Panc1 (cell line): ENCODE measurements around the gene RAB40A. TPM values are rescaled to one million over a fixed set of nuclear protein-coding genes. Genes with fewer than 3 reads are reported as not detected.

ENCODE experiments used
- ATAC-seq: fragments of 200-7000 bp; cut with Tn5 transposase; 2 replicates; pipeline ENCODE4 v1.9.1; 2020; ENCODE audit warnings: mild to moderate bottlenecking, moderate library complexity
- BruUV-seq: library from RNA; stranded (reverse); fragments of 400-500 nt; replicated peaks from 2 replicates; lab custom pipeline; 2021; lab: Mats Ljungman, UMichigan
- CTCF ChIA-PET: fragments of 300-600 bp; sonication (Branson Sonifier 250); formaldehyde crosslinking; loops from one replicate; lab custom pipeline; 2022; ENCODE audit warnings: antibody characterized with exemption; lab: Charles Lee
- POLR2A ChIA-PET: fragments of 300-600 bp; sonication (Branson Sonifier 250); formaldehyde crosslinking; loops from one replicate; lab custom pipeline; 2022; ENCODE audit warnings: antibody characterized with exemption; lab: Charles Lee
- DNase-seq: peaks from one replicate; pipeline ENCODE4 v3.0.0-alpha.2; 2010; ENCODE audit warnings: low read depth, low spot score
- H3K27ac ChIP-seq: 2 replicates; pipeline ENCODE4 v1.5.1; 2011; ENCODE audit warnings: mild to moderate bottlenecking, low read length, inconsistent platforms
- H3K27me3 ChIP-seq: fragments of 200-500 bp; sonication (Bioruptor generic); 2 replicates; pipeline ENCODE4 v1.6.0; 2014; ENCODE audit warnings: low read length, inconsistent platforms; ENCODE audit not compliant: control insufficient read depth, insufficient read depth
- H3K36me3 ChIP-seq: fragments of 200-500 bp; sonication (Bioruptor generic); 2 replicates; pipeline ENCODE4 v1.5.1; 2014; ENCODE audit warnings: inconsistent platforms, mild to moderate bottlenecking, low read length, moderate library complexity; ENCODE audit not compliant: control insufficient read depth, insufficient read depth
- H3K4me1 ChIP-seq: 2 replicates; pipeline ENCODE4 v1.5.1; 2011; ENCODE audit warnings: inconsistent platforms, mild to moderate bottlenecking, low read length, moderate library complexity; ENCODE audit not compliant: control insufficient read depth, insufficient read depth
- H3K4me3 ChIP-seq, 2 experiments: 2 replicates each; pipeline ENCODE4 v1.5.1; 2011 to 2012; ENCODE audit warnings: low read depth in 2 of 2, low read length in 2 of 2, mild to moderate bottlenecking in 2 of 2, inconsistent platforms in 1 of 2, moderate library complexity in 1 of 2
- H3K9me3 ChIP-seq: fragments of 200-500 bp; sonication (Bioruptor generic); 2 replicates; pipeline ENCODE4 v1.5.1; 2014; ENCODE audit warnings: low read depth, mild to moderate bottlenecking, inconsistent platforms, low read length, moderate library complexity; ENCODE audit not compliant: control insufficient read depth, insufficient read depth
- POLR2AphosphoS5 ChIP-seq: IDR thresholded peaks from 2 replicates; pipeline ENCODE4 v1.6.1; 2012; ENCODE audit warnings: mild to moderate bottlenecking, low read depth, low read length, moderate library complexity
- REST ChIP-seq, 2 experiments: IDR thresholded peaks; 2 replicates each; pipeline ENCODE4 v1.6.1; 2011 to 2012; ENCODE audit warnings: low read depth in 2 of 2, control low read depth in 1 of 2, low read length in 1 of 2, mild to moderate bottlenecking in 1 of 2, moderate library complexity in 1 of 2; ENCODE audit not compliant: insufficient read depth in 1 of 2
- SIN3A ChIP-seq: IDR thresholded peaks from 2 replicates; pipeline ENCODE4 v1.6.1; 2012; ENCODE audit warnings: low read depth, mild to moderate bottlenecking, low read length, moderate library complexity, borderline replicate concordance; ENCODE audit not compliant: insufficient read depth
- TCF7L2 ChIP-seq: IDR thresholded peaks from 2 replicates; pipeline ENCODE4 v1.6.1; 2011; ENCODE audit warnings: mild to moderate bottlenecking, low read depth, low read length, inconsistent platforms
- in situ Hi-C: cut with HindIII; loops from 2 replicates; pipeline ENCODE4 v1.10.0; 2016; ENCODE audit warnings: low sequenced_read_pairs, low pct_unique_long_range_greater_than_20kb
- intact Hi-C: fragments of 100-400 bp; cut with micrococcal nuclease; formaldehyde crosslinking; loops from one replicate; pipeline ENCODE4 v1.10.0; 2022; ENCODE audit not compliant: unreplicated experiment
- total RNA-seq: library from RNA; stranded (reverse); gene quantifications from one replicate; pipeline ENCODE4 v1.2.1, GENCODE V29; 2021; ENCODE audit not compliant: unreplicated experiment
- TF ChIP-seq, protein P1 (sequence below): fragments of 450-650 bp; IDR thresholded peaks from 2 replicates; pipeline ENCODE4 v1.5.1; 2017; ENCODE audit warnings: mild to moderate bottlenecking

RAB40A gene
- total RNA-seq, 1 experiment from 2014 or later = 0.26 TPM

DNA sequence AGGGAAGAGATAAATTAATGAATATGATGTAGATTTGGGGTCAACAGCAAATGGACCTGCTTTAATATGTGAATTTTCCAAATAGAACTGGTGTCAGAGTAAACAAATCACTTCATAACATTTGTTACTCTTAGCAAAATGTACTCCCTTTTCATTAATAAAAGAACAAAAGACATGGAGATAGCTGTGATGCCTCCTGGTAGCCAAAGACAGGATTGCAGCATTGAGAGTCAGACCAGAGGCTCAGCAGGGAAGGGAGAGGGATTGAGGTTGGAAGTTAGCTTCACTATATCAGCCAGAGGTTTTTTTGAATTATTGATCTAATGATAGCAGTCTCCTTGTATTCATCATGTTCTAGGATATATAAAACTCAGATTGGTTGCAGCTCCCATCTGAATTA, 17.4 kb upstream of the RAB40A start:
- Histone ChIP-seq H3K27ac (no peak overlapping the region), H3K36me3 (no peaks in the 10 kb centered on the region), H3K9me3 (no peaks in the 10 kb centered on the region), H3K4me1 (no peaks in the 10 kb centered on the region), H3K27me3 (no peaks in the 10 kb centered on the region), H3K4me3 (no peak overlapping the region)
- ChIA-PET POLR2A (no interaction called here), CTCF (no interaction called here)
- intact Hi-C loops (no loop called here), in situ Hi-C loops (no loop called here)
- no peak for TF ChIP-seq POLR2AphosphoS5
- no peak for TF ChIP-seq REST (IDR thresholded peaks at IDR 0.05; ENCODE audit: insufficient read depth in 1 of 2, low read depth in 2 of 2, low read length in 1 of 2)
- no peak for TF ChIP-seq TCF7L2
- TF ChIP-seq, protein P1, sequence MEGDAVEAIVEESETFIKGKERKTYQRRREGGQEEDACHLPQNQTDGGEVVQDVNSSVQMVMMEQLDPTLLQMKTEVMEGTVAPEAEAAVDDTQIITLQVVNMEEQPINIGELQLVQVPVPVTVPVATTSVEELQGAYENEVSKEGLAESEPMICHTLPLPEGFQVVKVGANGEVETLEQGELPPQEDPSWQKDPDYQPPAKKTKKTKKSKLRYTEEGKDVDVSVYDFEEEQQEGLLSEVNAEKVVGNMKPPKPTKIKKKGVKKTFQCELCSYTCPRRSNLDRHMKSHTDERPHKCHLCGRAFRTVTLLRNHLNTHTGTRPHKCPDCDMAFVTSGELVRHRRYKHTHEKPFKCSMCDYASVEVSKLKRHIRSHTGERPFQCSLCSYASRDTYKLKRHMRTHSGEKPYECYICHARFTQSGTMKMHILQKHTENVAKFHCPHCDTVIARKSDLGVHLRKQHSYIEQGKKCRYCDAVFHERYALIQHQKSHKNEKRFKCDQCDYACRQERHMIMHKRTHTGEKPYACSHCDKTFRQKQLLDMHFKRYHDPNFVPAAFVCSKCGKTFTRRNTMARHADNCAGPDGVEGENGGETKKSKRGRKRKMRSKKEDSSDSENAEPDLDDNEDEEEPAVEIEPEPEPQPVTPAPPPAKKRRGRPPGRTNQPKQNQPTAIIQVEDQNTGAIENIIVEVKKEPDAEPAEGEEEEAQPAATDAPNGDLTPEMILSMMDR = no peak
- TF ChIP-seq SIN3A = no peak
- no TSS peak for BruUV-seq
- DNase-seq (no peak), ATAC-seq (no peak)

GRCh38 chrX:103536071-103536470, 16.8 kb upstream of the RAB40A start:
- Histone ChIP-seq H3K27ac (no peak overlapping the region), H3K27me3 (no peaks in the 10 kb centered on the region), H3K36me3 (no peaks in the 10 kb centered on the region), H3K9me3 (no peaks in the 10 kb centered on the region), H3K4me1 (no peaks in the 10 kb centered on the region), H3K4me3 (no peak overlapping the region)
- POLR2A ChIA-PET = no interaction called here
- TF ChIP-seq TCF7L2 (no peak), POLR2AphosphoS5 (no peak), SIN3A (no peak), REST (IDR thresholded peaks at IDR 0.05; ENCODE audit: insufficient read depth in 1 of 2, low read depth in 2 of 2, low read length in 1 of 2) (no peak)
- TF ChIP-seq, protein P1 = no peak
- ATAC-seq (no peak), DNase-seq (no peak)
- CTCF ChIA-PET = no interaction called here
- intact Hi-C loops (no loop called here), in situ Hi-C loops (no loop called here)
- no TSS peak for BruUV-seq
